ENCODE results near the gene PTPRN2. TPM values are rescaled to one million over a fixed set of nuclear protein-coding genes. Genes with fewer than 3 reads are reported as not detected.

PTPRN2 gene
- total and polyA plus RNA-seq, 2 of the 8 experiments (the other 6 are each of a cell fraction or from before 2014, with no cell fraction given) = 2.6 to 4.5 TPM

DNA sequence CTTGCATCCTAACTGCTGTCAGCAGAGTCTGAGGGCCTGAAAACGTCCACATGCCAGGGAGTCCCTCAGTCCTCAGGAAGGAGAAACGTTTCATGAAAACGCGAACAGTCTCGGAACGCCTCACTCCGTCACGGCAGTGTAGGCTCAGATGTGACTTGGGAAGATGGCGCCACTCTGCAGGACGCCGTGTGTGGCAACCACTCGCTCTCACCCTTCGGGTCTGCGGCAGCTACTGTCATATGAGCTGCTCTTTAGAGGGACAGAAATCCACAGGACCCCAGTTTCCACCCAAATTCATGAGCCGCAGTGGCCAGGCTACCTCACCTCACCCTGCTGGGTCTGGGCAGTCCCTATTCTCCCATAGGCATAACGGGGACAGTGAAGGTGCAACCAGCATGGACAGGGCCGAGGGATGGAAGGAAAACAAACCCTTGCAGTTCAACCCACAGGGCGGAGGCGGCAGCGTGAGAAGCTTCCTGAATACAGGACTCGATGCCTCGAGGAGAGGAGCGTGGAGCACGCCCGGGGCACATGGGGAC, 812.5 kb downstream of the PTPRN2 start:
- no peak overlapping the region for H3K4me2 ChIP-seq (ENCODE audit: insufficient read depth in 1 of 2, low read depth in 2 of 2, low read length in 2 of 2)
- no peak overlapping the region for H3K27ac ChIP-seq (ENCODE audit: low read depth, low read length)
- ChIA-PET POLR2A (ENCODE audit: partially characterized antibody) (no interaction called here), CTCF (ENCODE audit: partially characterized antibody) (no interaction called here)
- TF ChIP-seq SIX5 (IDR thresholded peaks at IDR 0.05; ENCODE audit: low read depth, low read length) (no peak), GTF2F1 (IDR thresholded peaks at IDR 0.05; ENCODE audit: borderline replicate concordance, low read depth, low read length) (no peak), NRF1 (IDR thresholded peaks at IDR 0.05; ENCODE audit: low read depth, low read length) (no peak)
- TF ChIP-seq, protein P1, sequence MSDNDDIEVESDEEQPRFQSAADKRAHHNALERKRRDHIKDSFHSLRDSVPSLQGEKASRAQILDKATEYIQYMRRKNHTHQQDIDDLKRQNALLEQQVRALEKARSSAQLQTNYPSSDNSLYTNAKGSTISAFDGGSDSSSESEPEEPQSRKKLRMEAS (IDR thresholded peaks at IDR 0.05) = peak; percentile 29; the same call in 1 of the 2 replicates
- TF ChIP-seq, protein P2, sequence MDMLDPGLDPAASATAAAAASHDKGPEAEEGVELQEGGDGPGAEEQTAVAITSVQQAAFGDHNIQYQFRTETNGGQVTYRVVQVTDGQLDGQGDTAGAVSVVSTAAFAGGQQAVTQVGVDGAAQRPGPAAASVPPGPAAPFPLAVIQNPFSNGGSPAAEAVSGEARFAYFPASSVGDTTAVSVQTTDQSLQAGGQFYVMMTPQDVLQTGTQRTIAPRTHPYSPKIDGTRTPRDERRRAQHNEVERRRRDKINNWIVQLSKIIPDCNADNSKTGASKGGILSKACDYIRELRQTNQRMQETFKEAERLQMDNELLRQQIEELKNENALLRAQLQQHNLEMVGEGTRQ (IDR thresholded peaks at IDR 0.05; ENCODE audit: low read length) = no peak
- TF ChIP-seq, protein P3, sequence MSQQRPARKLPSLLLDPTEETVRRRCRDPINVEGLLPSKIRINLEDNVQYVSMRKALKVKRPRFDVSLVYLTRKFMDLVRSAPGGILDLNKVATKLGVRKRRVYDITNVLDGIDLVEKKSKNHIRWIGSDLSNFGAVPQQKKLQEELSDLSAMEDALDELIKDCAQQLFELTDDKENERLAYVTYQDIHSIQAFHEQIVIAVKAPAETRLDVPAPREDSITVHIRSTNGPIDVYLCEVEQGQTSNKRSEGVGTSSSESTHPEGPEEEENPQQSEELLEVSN (IDR thresholded peaks at IDR 0.05) = peak; percentile 39; the same call in 1 of the 2 replicates
- no peak overlapping the region for H3K4ac ChIP-seq (replicated peaks; ENCODE audit: insufficient read length, low read depth, low read length)
- H3K9ac ChIP-seq (replicated peaks in 1 of 4; ENCODE audit: extremely low read depth in 1 of 4, low read depth in 3 of 4, low read length in 3 of 4) = no peak overlapping the region
- no peaks in the 10 kb centered on the region for H3K79me2 ChIP-seq (ENCODE audit: control insufficient read depth in 1 of 2, insufficient read depth in 2 of 2, low read length in 2 of 2)
- no peak overlapping the region for H2AK5ac ChIP-seq (ENCODE audit: low read depth, low read length)
- H2AFZ ChIP-seq (ENCODE audit: low read length) = no peak overlapping the region
- H2BK5ac ChIP-seq (ENCODE audit: low read depth, low read length) = no peak overlapping the region; the same call in 1 of the 2 replicates
- no peak overlapping the region for H4K8ac ChIP-seq (ENCODE audit: extremely low read depth, insufficient read depth, low read length)
- H3K14ac ChIP-seq (ENCODE audit: insufficient read length) = no peak overlapping the region
- WGBS, 2 experiments (ENCODE audit: extremely low coverage in 1 of 2, insufficient coverage in 1 of 2, insufficient read length in 1 of 2, insufficient replicate concordance in 2 of 2, low coverage in 1 of 2, low lambda C conversion rate in 2 of 2, missing lambda C conversion rate in 1 of 2) = 89% methylated on average over 25 of the region's 25 CpGs; no CpG with 5 or more reads in 1 of the 2 experiments
- FAIRE-seq (no peak), DNase-seq (ENCODE audit: low read depth in 1 of 2, low spot score in 2 of 2) (no peak)
- no peak overlapping the region for H3K4me3 ChIP-seq (ENCODE audit: extremely low read depth in 1 of 4, insufficient read depth in 2 of 4, low read depth in 3 of 4, low read length in 4 of 4)
- peaks cover 3% of the 10 kb centered on the region in 2 experiments; a peak in 1 of 4 replicates for H3K9me3 ChIP-seq (ENCODE audit: insufficient read depth in 2 of 2, low read depth in 1 of 2, low read length in 1 of 2)
- H3K56ac ChIP-seq (replicated peaks; ENCODE audit: insufficient read length, low read depth, low read length) = no peak overlapping the region
- H4K20me1 ChIP-seq (replicated peaks in 1 of 2; ENCODE audit: control insufficient read depth in 1 of 2, insufficient read depth in 2 of 2, low read length in 2 of 2) = peaks cover 0 to 5% of the 10 kb centered on the region in 2 experiments
- H4K91ac ChIP-seq (replicated peaks; ENCODE audit: insufficient read length, low read length) = no peak overlapping the region
- no peak overlapping the region for H2BK20ac ChIP-seq (ENCODE audit: low read length)
- H3K79me1 ChIP-seq (ENCODE audit: low read depth, low read length) = no peaks in the 10 kb centered on the region
- no peaks in the 10 kb centered on the region for H3K4me1 ChIP-seq (replicated peaks in 1 of 4; ENCODE audit: control insufficient read depth in 3 of 4, insufficient read depth in 4 of 4, low read length in 3 of 4)
- peaks cover 10% of the 10 kb centered on the region; the same call in 1 of the 2 replicates for H3K23me2 ChIP-seq (ENCODE audit: low read depth, low read length)
- no peak overlapping the region for H3K23ac ChIP-seq (ENCODE audit: insufficient read length)
- peaks cover 0 to 3% (median 1%) of the 10 kb centered on the region in 4 experiments; a peak in 2 of 7 replicates for H3K27me3 ChIP-seq (replicated peaks in 1 of 4; ENCODE audit: control insufficient read depth in 3 of 4, extremely low read depth in 1 of 4, insufficient read depth in 3 of 4, low read length in 3 of 4)
- H3K18ac ChIP-seq (ENCODE audit: extremely low read depth, low read length) = no peak overlapping the region
- H2BK12ac ChIP-seq (ENCODE audit: low read depth, low read length) = no peak overlapping the region
- no peak overlapping the region for H2BK15ac ChIP-seq (ENCODE audit: low read length)
- no peaks in the 10 kb centered on the region; a peak in 1 of 8 replicates for H3K36me3 ChIP-seq (ENCODE audit: control insufficient read depth in 2 of 4, insufficient read depth in 4 of 4, low read length in 3 of 4)
- no peak overlapping the region for H4K5ac ChIP-seq (ENCODE audit: insufficient read length, low read depth, low read length)
- H2BK120ac ChIP-seq (replicated peaks; ENCODE audit: low read depth, low read length) = no peak overlapping the region

All from H1 (cell line).